C4-2B (cell line): ENCODE data around the gene ADPRH.

ENCODE experiments used
- ZFX ChIP-seq: fragments of 450-650 bp; IDR thresholded peaks from 2 replicates; pipeline ENCODE4 v1.6.1; 2017
- TF ChIP-seq, protein P1 (sequence below): fragments of 450-650 bp; conservative IDR thresholded peaks from 2 replicates; pipeline ENCODE4 v1.5.1; 2017; ENCODE audit warnings: mild to moderate bottlenecking

DNA sequence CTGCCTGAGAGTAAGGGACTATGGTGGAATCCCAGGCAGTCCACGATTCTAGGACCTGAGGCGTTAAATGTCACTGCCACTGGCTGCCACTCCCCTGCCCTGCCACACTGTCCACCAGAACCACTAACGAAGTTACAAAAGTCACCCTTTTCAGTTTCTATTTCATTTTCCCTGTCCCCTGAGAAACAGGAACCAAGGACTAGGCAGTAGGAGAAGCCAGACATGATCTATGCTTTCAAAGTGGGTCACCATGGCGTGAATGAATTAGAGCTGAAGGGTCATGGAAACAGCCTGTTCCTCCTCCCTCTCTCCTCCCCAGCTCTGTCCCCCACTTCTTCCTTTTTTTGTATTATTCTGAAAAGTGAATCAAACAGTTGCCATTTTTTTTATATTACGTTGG, 9.1 kb upstream of the ADPRH start:
- TF ChIP-seq, protein P1, sequence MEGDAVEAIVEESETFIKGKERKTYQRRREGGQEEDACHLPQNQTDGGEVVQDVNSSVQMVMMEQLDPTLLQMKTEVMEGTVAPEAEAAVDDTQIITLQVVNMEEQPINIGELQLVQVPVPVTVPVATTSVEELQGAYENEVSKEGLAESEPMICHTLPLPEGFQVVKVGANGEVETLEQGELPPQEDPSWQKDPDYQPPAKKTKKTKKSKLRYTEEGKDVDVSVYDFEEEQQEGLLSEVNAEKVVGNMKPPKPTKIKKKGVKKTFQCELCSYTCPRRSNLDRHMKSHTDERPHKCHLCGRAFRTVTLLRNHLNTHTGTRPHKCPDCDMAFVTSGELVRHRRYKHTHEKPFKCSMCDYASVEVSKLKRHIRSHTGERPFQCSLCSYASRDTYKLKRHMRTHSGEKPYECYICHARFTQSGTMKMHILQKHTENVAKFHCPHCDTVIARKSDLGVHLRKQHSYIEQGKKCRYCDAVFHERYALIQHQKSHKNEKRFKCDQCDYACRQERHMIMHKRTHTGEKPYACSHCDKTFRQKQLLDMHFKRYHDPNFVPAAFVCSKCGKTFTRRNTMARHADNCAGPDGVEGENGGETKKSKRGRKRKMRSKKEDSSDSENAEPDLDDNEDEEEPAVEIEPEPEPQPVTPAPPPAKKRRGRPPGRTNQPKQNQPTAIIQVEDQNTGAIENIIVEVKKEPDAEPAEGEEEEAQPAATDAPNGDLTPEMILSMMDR: no peak
- no peak for TF ChIP-seq ZFX
